Hepatocyte (in vitro differentiated cells): ENCODE measurements around the gene S100A2. TPM values are rescaled to one million over a fixed set of nuclear protein-coding genes. Genes with fewer than 3 reads are reported as not detected.

Experiments used
- DNase-seq: peaks from one replicate; pipeline ENCODE4 v3.0.0-alpha.2; 2016; ENCODE audit warnings: low spot score
- H2AFZ ChIP-seq: fragments of 200-600 bp; sonication (generic); 2 replicates; pipeline ENCODE4 v1.6.0; 2016; ENCODE audit warnings: antibody characterized with exemption, mild to moderate bottlenecking
- H3K27ac ChIP-seq: fragments of 200-600 bp; sonication (generic); 2 replicates; pipeline ENCODE4 v1.5.1; 2016; ENCODE audit warnings: mild to moderate bottlenecking
- H3K27me3 ChIP-seq: fragments of 200-600 bp; sonication (generic); 2 replicates; pipeline ENCODE4 v1.6.1; 2016
- H3K36me3 ChIP-seq: fragments of 200-600 bp; sonication (generic); replicated peaks from 2 replicates; pipeline ENCODE4 v1.5.1; 2016; ENCODE audit warnings: low read depth; ENCODE audit not compliant: insufficient read depth
- H3K4me1 ChIP-seq: fragments of 200-600 bp; sonication (generic); 2 replicates; pipeline ENCODE4 v1.5.1; 2016; ENCODE audit warnings: mild to moderate bottlenecking, moderate library complexity; ENCODE audit not compliant: insufficient read depth
- H3K4me2 ChIP-seq: fragments of 200-600 bp; sonication (generic); 2 replicates; pipeline ENCODE4 v1.6.0; 2016
- H3K4me3 ChIP-seq: fragments of 200-600 bp; sonication (generic); 2 replicates; pipeline ENCODE4 v1.5.1; 2016; ENCODE audit warnings: mild to moderate bottlenecking
- H3K79me2 ChIP-seq: fragments of 200-600 bp; sonication (generic); 2 replicates; pipeline ENCODE4 v1.6.0; 2017; ENCODE audit warnings: mild to moderate bottlenecking
- H3K9me2 ChIP-seq: fragments of 200-600 bp; sonication (generic); replicated peaks from 2 replicates; pipeline ENCODE4 v1.6.0; 2017; ENCODE audit warnings: mild to moderate bottlenecking; ENCODE audit not compliant: insufficient read depth
- H3K9me3 ChIP-seq: fragments of 200-600 bp; sonication (generic); 2 replicates; pipeline ENCODE4 v1.5.1; 2016; ENCODE audit warnings: low read depth, mild to moderate bottlenecking
- H4K20me1 ChIP-seq: fragments of 200-600 bp; sonication (generic); 2 replicates; pipeline ENCODE4 v1.6.0; 2016; ENCODE audit warnings: mild to moderate bottlenecking; ENCODE audit not compliant: insufficient read depth, poor library complexity, severe bottlenecking
- CTCF ChIP-seq: fragments of 200-600 bp; sonication (generic); IDR thresholded peaks from 2 replicates; pipeline ENCODE4 v1.5.1; 2016; ENCODE audit warnings: antibody characterized with exemption, mild to moderate bottlenecking; ENCODE audit not compliant: poor library complexity
- EZH2 ChIP-seq: fragments of 200-600 bp; sonication (generic); IDR thresholded peaks from 2 replicates; pipeline ENCODE4 v1.6.1; 2016; ENCODE audit warnings: antibody characterized with exemption, mild to moderate bottlenecking, borderline replicate concordance
- EZH2phosphoT487 ChIP-seq: fragments of 200-600 bp; sonication (generic); IDR thresholded peaks from one replicate; pipeline ENCODE4 v1.6.1; 2018; ENCODE audit warnings: antibody characterized with exemption, mild to moderate bottlenecking, low read depth, moderate library complexity; ENCODE audit not compliant: unreplicated experiment, severe bottlenecking
- WGBS: methylation state at CpG from one replicate; pipeline ENCODE4 v1.1.6; 2016; ENCODE audit warnings: low lambda C conversion rate; ENCODE audit errors: missing lambda C conversion rate; 5-methylcytosine and 5-hydroxymethylcytosine counted together
- polyA plus RNA-seq: library from polyadenylated mRNA; unstranded; fragments of >200 nt; fragmentation: Nextera tagmentation; extraction: Ambion mirVana; gene quantifications from 2 replicates; pipeline ENCODE4 v1.2.1, GENCODE V29; 2016
- total RNA-seq: library from RNA; depleted of rRNA; stranded (reverse); fragments of >200 nt; gene quantifications from 2 replicates; pipeline ENCODE4 v1.2.3, GENCODE V29; 2014

S100A2 gene
- total and polyA plus RNA-seq, 2 experiments from 2014 or later, result 4.2 to 6.9 TPM

- Histone ChIP-seq H3K9me2 (no peaks in the 10 kb centered on the region), H4K20me1 (no peaks in the 10 kb centered on the region), H3K4me2 (peak overlapping the region; percentile 76), H2AFZ (no peak overlapping the region), H3K9me3 (no peaks in the 10 kb centered on the region), H3K36me3 (no peaks in the 10 kb centered on the region), H3K79me2 (peaks cover 34% of the 10 kb centered on the region), H3K4me1 (peaks cover 41% of the 10 kb centered on the region), H3K4me3 (no peak overlapping the region), H3K27ac (peak overlapping the region; percentile 90), H3K27me3 (no peaks in the 10 kb centered on the region)
- WGBS, result 91% methylated on average over 1 of the region's 1 CpG
- TF ChIP-seq CTCF (no peak), EZH2 (no peak), EZH2phosphoT487 (no peak)
- DNase-seq, result no peak
These were observed 45.7 kb upstream of the S100A2 start for GRCh38 chr1:153611356-153611755.

- no peaks in the 10 kb centered on the region for H3K27me3 ChIP-seq
- H3K9me2 ChIP-seq, result no peaks in the 10 kb centered on the region
- TF ChIP-seq EZH2phosphoT487, result no peak
- no peak for TF ChIP-seq EZH2
- TF ChIP-seq CTCF, result no peak
- H2AFZ ChIP-seq, result no peak overlapping the region
- H3K79me2 ChIP-seq, result peaks cover 34% of the 10 kb centered on the region
- WGBS, result 84% methylated on average over 7 of the region's 7 CpGs
- peaks cover 37% of the 10 kb centered on the region for H3K4me1 ChIP-seq
- H3K36me3 ChIP-seq, result no peaks in the 10 kb centered on the region
- H3K27ac ChIP-seq, result peak overlapping the region; percentile 93
- no peak for DNase-seq
- H3K4me3 ChIP-seq, result no peak overlapping the region
- no peaks in the 10 kb centered on the region for H3K9me3 ChIP-seq
- H3K4me2 ChIP-seq, result peak overlapping the region; percentile 76
- no peaks in the 10 kb centered on the region for H4K20me1 ChIP-seq
These were observed 45.2 kb upstream of the S100A2 start for GRCh38 chr1:153610811-153611301.

GRCh38 chr1:153610334-153610733, 44.7 kb upstream of the S100A2 start:
- peak overlapping the region; percentile 76 for H3K4me2 ChIP-seq
- peaks cover 34% of the 10 kb centered on the region for H3K79me2 ChIP-seq

More at GRCh38 chr1:153610334-153610733, 44.7 kb upstream of the S100A2 start:
- Histone ChIP-seq H3K36me3 (no peaks in the 10 kb centered on the region), H3K9me2 (no peaks in the 10 kb centered on the region), H3K27ac (peak overlapping the region; percentile 93), H2AFZ (no peak overlapping the region), H3K9me3 (no peaks in the 10 kb centered on the region), H3K4me1 (peaks cover 37% of the 10 kb centered on the region), H3K27me3 (no peaks in the 10 kb centered on the region), H4K20me1 (no peaks in the 10 kb centered on the region), H3K4me3 (no peak overlapping the region)
- DNase-seq, result no peak
- 49% methylated on average over 4 of the region's 4 CpGs for WGBS
- TF ChIP-seq EZH2 (no peak), CTCF (no peak), EZH2phosphoT487 (no peak)
